ENCODE measurements around the gene PRM1. TPM values are rescaled to one million over a fixed set of nuclear protein-coding genes. Genes with fewer than 3 reads are reported as not detected.

Gene PRM1
- total RNA-seq, 1 donor from 2014 or later = not detected

DNA sequence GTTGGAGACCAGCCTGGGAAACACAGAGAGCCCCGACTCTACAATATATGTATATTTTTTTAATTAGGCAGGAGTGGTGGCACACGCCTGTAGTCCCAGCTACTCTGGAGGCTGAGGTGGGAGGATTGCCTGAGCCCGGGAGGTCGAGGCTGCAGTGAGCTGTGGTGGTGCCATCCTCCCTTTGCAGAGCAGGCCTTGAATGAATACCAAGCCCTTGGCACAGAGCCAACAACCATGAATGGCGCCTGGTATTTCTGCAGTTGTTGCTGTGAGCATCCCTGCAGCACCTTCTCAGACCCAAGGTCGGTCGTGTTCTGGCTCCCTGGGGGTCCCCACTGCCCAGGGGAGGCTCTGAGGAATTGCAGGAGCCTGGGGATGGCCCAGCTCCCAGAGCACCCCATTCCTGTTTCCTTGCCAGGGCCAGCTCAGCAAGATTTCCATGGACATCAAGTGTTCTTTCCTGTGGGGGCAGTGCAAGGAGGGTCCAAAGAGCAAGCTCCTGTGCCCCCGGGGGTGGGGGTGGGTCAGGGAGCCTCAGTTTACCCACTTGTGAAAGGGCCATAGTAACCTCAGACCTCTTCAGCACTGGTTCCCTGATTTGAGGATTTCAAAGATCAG lies 38.5 kb upstream of the PRM1 start:
- no peak overlapping the region for H3K27ac Mint-ChIP-seq (ENCODE audit: unreplicated experiment)

DNA sequence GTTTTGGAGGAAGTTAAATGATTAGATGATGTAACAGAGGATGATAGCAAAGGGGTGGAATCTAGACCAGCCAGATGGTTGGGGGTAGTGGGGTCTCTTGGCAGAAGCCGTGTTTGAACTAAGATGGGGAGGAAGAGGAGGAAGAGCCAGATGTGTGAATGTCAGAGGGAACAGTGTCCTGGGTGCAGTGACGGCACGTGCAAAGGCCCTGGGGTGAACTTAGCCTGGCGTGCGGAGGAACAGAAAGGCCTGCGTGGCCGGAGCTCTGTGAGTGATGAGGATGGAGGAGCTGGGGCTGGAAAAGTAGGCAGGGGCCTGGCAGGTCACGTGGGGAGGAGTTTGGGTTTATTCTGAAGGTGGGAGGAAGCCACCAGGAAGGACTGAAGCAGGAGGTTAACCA lies 37.7 kb upstream of the PRM1 start:
- H3K27ac Mint-ChIP-seq (ENCODE audit: unreplicated experiment) = no peak overlapping the region

More for the DNA sequence above, 38.5 kb upstream of the PRM1 start:
- TF ChIP-seq, protein P1, sequence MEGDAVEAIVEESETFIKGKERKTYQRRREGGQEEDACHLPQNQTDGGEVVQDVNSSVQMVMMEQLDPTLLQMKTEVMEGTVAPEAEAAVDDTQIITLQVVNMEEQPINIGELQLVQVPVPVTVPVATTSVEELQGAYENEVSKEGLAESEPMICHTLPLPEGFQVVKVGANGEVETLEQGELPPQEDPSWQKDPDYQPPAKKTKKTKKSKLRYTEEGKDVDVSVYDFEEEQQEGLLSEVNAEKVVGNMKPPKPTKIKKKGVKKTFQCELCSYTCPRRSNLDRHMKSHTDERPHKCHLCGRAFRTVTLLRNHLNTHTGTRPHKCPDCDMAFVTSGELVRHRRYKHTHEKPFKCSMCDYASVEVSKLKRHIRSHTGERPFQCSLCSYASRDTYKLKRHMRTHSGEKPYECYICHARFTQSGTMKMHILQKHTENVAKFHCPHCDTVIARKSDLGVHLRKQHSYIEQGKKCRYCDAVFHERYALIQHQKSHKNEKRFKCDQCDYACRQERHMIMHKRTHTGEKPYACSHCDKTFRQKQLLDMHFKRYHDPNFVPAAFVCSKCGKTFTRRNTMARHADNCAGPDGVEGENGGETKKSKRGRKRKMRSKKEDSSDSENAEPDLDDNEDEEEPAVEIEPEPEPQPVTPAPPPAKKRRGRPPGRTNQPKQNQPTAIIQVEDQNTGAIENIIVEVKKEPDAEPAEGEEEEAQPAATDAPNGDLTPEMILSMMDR (IDR thresholded peaks at IDR 0.05; ENCODE audit: partially characterized antibody, unreplicated experiment) = no peak
- Mint-ChIP-seq H3K4me3 (ENCODE audit: unreplicated experiment) (no peak overlapping the region), H3K36me3 (ENCODE audit: unreplicated experiment) (no peaks in the 10 kb centered on the region), H3K27me3 (ENCODE audit: unreplicated experiment) (peaks cover 1% of the 10 kb centered on the region), H3K9me3 (ENCODE audit: unreplicated experiment) (peaks cover 3% of the 10 kb centered on the region), H3K4me1 (ENCODE audit: low read depth, unreplicated experiment) (no peaks in the 10 kb centered on the region)
- DNase-seq = no peak

GRCh38 chr16:11316331-11317015 lies 35.3 kb upstream of the PRM1 start:
- peak; percentile 43 for DNase-seq
- H3K9me3 Mint-ChIP-seq (ENCODE audit: unreplicated experiment) = peaks cover 2% of the 10 kb centered on the region
- H3K27me3 Mint-ChIP-seq (ENCODE audit: unreplicated experiment) = peaks cover 5% of the 10 kb centered on the region
- H3K36me3 Mint-ChIP-seq (ENCODE audit: unreplicated experiment) = no peaks in the 10 kb centered on the region
- H3K4me1 Mint-ChIP-seq (ENCODE audit: low read depth, unreplicated experiment) = peaks cover 2% of the 10 kb centered on the region
- no peak overlapping the region for H3K4me3 Mint-ChIP-seq (ENCODE audit: unreplicated experiment)
- TF ChIP-seq, protein P1 (IDR thresholded peaks at IDR 0.05; ENCODE audit: partially characterized antibody, unreplicated experiment) = no peak
- H3K27ac Mint-ChIP-seq (ENCODE audit: unreplicated experiment) = no peak overlapping the region

More for the DNA sequence above, 37.7 kb upstream of the PRM1 start:
- DNase-seq = no peak
- Mint-ChIP-seq H3K36me3 (ENCODE audit: unreplicated experiment) (no peaks in the 10 kb centered on the region), H3K27me3 (ENCODE audit: unreplicated experiment) (peaks cover 2% of the 10 kb centered on the region), H3K9me3 (ENCODE audit: unreplicated experiment) (peaks cover 3% of the 10 kb centered on the region), H3K4me3 (ENCODE audit: unreplicated experiment) (no peak overlapping the region), H3K4me1 (ENCODE audit: low read depth, unreplicated experiment) (no peaks in the 10 kb centered on the region)
- TF ChIP-seq, protein P1 (IDR thresholded peaks at IDR 0.05; ENCODE audit: partially characterized antibody, unreplicated experiment) = no peak

DNA sequence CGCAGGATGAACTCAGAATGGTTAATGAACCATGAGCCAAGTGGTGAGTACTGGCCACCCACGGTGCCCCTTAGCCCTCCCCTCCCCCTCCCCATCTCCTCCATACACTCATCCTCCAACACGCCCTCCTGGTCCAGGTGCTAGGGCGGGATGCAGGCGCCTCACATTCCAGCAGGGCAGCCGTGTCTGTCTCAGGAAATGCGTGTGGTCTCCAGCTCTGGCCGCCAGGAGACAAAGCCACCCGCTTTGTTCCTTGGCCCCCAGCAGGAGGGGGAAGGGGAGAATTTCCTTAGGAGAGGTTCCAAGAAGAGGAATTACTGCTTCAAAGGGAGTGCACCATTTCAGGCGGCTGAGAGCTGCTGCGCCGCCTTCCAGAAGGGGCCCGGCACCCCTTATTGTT lies 34.4 kb upstream of the PRM1 start:
- H3K4me3 Mint-ChIP-seq (ENCODE audit: unreplicated experiment) = no peak overlapping the region
- H3K36me3 Mint-ChIP-seq (ENCODE audit: unreplicated experiment) = no peaks in the 10 kb centered on the region
- peaks cover under 1% of the 10 kb centered on the region for H3K9me3 Mint-ChIP-seq (ENCODE audit: unreplicated experiment)
- H3K27ac Mint-ChIP-seq (ENCODE audit: unreplicated experiment) = no peak overlapping the region
- TF ChIP-seq, protein P1 (IDR thresholded peaks at IDR 0.05; ENCODE audit: partially characterized antibody, unreplicated experiment) = no peak
- DNase-seq = no peak
- peaks cover 5% of the 10 kb centered on the region for H3K27me3 Mint-ChIP-seq (ENCODE audit: unreplicated experiment)
- H3K4me1 Mint-ChIP-seq (ENCODE audit: low read depth, unreplicated experiment) = peaks cover 2% of the 10 kb centered on the region

DNA sequence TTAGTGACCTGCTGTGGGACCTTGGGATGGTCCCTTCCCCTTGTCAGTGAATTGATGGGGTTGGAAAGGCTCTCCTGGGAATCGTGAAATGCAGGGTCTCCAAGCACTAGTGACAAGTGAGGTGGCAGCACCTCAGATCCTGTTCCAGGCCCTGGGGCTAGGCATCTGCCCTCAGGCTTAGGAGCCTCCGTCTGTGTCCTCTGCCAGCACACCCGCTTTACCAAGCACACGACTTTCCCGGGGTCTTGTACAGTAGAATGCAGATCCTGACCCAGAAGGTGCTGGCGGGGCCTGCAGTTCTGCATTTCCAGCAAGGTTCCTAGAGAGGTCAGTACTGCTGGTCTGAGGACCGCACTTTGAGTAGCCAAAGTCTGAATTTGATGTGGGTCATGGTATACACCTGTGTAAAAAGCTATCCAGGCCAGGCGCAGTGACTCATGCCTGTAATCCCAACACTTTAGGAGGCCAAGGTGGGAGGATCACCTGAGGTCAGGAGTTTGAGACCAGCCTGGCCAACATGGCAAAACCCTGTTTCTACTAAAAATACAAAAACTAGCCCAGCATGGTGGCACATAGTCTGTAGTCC lies 33.3 kb upstream of the PRM1 start:
- Mint-ChIP-seq H3K4me3 (ENCODE audit: unreplicated experiment) (no peak overlapping the region), H3K4me1 (ENCODE audit: low read depth, unreplicated experiment) (peaks cover 4% of the 10 kb centered on the region), H3K27me3 (ENCODE audit: unreplicated experiment) (peaks cover 5% of the 10 kb centered on the region), H3K9me3 (ENCODE audit: unreplicated experiment) (no peaks in the 10 kb centered on the region), H3K27ac (ENCODE audit: unreplicated experiment) (no peak overlapping the region), H3K36me3 (ENCODE audit: unreplicated experiment) (no peaks in the 10 kb centered on the region)
- TF ChIP-seq, protein P1 (IDR thresholded peaks at IDR 0.05; ENCODE audit: partially characterized antibody, unreplicated experiment) = no peak
- no peak for DNase-seq
